RWPE2 (cell line): ENCODE results near the gene CEP112.

Experiments
- ATAC-seq: fragments of 200-7000 bp; cut with Tn5 transposase; 3 replicates; pipeline ENCODE4 v1.9.1; 2021; ENCODE audit warnings: low read depth
- DNase-seq: peaks from one replicate; pipeline ENCODE4 v3.0.0-alpha.2; 2020; ENCODE audit warnings: low spot score
- H3K27ac ChIP-seq: fragments of 450-650 bp; 2 replicates; pipeline ENCODE4 v1.5.1; 2017; ENCODE audit warnings: mild to moderate bottlenecking; ENCODE audit not compliant: poor library complexity, severe bottlenecking
- H3K27me3 ChIP-seq: fragments of 250-450 bp; sonication (Bioruptor Pico); 2 replicates; pipeline ENCODE4 v1.5.1; 2021; ENCODE audit warnings: mild to moderate bottlenecking, moderate library complexity; ENCODE audit not compliant: insufficient read depth, poor library complexity, severe bottlenecking
- H3K36me3 ChIP-seq: fragments of 250-450 bp; sonication (Bioruptor Pico); 2 replicates; pipeline ENCODE4 v1.5.1; 2020; ENCODE audit warnings: low read depth, mild to moderate bottlenecking, moderate library complexity
- H3K4me1 ChIP-seq: fragments of 250-450 bp; sonication (Bioruptor Pico); 2 replicates; pipeline ENCODE4 v1.5.1; 2021; ENCODE audit warnings: mild to moderate bottlenecking, moderate library complexity; ENCODE audit not compliant: insufficient read depth, poor library complexity, severe bottlenecking
- H3K4me3 ChIP-seq: fragments of 250-450 bp; sonication (Bioruptor Pico); 2 replicates; pipeline ENCODE4 v1.5.1; 2021; ENCODE audit warnings: mild to moderate bottlenecking, moderate library complexity; ENCODE audit not compliant: severe bottlenecking
- H3K9me3 ChIP-seq: fragments of 250-450 bp; sonication (Bioruptor Pico); 2 replicates; pipeline ENCODE4 v1.5.1; 2021; ENCODE audit warnings: mild to moderate bottlenecking, moderate library complexity; ENCODE audit not compliant: severe bottlenecking
- CTCF ChIP-seq: fragments of 450-650 bp; IDR thresholded peaks from one replicate; pipeline ENCODE4 v1.5.1; 2017; ENCODE audit warnings: mild to moderate bottlenecking, moderate library complexity; ENCODE audit not compliant: poor library complexity, severe bottlenecking

The CEP112 gene

GRCh38 chr17:66021757-66022156 lies 170.2 kb downstream of the CEP112 start:
- no peak for DNase-seq
- no peak for TF ChIP-seq CTCF
- no peaks in the 10 kb centered on the region for H3K36me3 ChIP-seq
- no peaks in the 10 kb centered on the region for H3K4me1 ChIP-seq
- H3K9me3 ChIP-seq = no peaks in the 10 kb centered on the region
- H3K27me3 ChIP-seq = peaks cover 4% of the 10 kb centered on the region
- ATAC-seq = no peak
- H3K27ac ChIP-seq = no peak overlapping the region
- no peak overlapping the region for H3K4me3 ChIP-seq

- no peaks in the 10 kb centered on the region for H3K4me1 ChIP-seq
- DNase-seq = no peak
- peaks cover 4% of the 10 kb centered on the region for H3K27me3 ChIP-seq
- no peak overlapping the region for H3K4me3 ChIP-seq
- no peak for TF ChIP-seq CTCF
- no peaks in the 10 kb centered on the region for H3K9me3 ChIP-seq
- H3K27ac ChIP-seq = no peak overlapping the region
- H3K36me3 ChIP-seq = no peaks in the 10 kb centered on the region
- no peak for ATAC-seq
Observed at GRCh38 chr17:66018786-66019185, 173.1 kb downstream of the CEP112 start.

GRCh38 chr17:66016231-66016630 lies 175.7 kb downstream of the CEP112 start:
- ATAC-seq (no peak), DNase-seq (no peak)
- Histone ChIP-seq H3K27me3 (peaks cover 4% of the 10 kb centered on the region), H3K4me1 (no peaks in the 10 kb centered on the region), H3K27ac (no peak overlapping the region), H3K36me3 (no peaks in the 10 kb centered on the region), H3K9me3 (no peaks in the 10 kb centered on the region), H3K4me3 (no peak overlapping the region)
- TF ChIP-seq CTCF = no peak

- no peak for DNase-seq
- H3K27ac ChIP-seq = no peak overlapping the region
- no peak for TF ChIP-seq CTCF
- no peaks in the 10 kb centered on the region for H3K4me1 ChIP-seq
- no peaks in the 10 kb centered on the region for H3K36me3 ChIP-seq
- no peaks in the 10 kb centered on the region for H3K27me3 ChIP-seq
- H3K4me3 ChIP-seq = no peak overlapping the region
- no peaks in the 10 kb centered on the region for H3K9me3 ChIP-seq
- ATAC-seq = no peak
Observed at GRCh38 chr17:66008680-66009079, 183.3 kb downstream of the CEP112 start.

- H3K36me3 ChIP-seq = no peaks in the 10 kb centered on the region
- H3K4me3 ChIP-seq = no peak overlapping the region
- no peak overlapping the region for H3K27ac ChIP-seq
- no peaks in the 10 kb centered on the region for H3K9me3 ChIP-seq
- ATAC-seq (no peak), DNase-seq (no peak)
- no peak for TF ChIP-seq CTCF
- no peaks in the 10 kb centered on the region for H3K27me3 ChIP-seq
- no peaks in the 10 kb centered on the region for H3K4me1 ChIP-seq
Observed at GRCh38 chr17:66006654-66007053, 185.3 kb downstream of the CEP112 start.
